ENCODE data around the gene MACF1.

DNA sequence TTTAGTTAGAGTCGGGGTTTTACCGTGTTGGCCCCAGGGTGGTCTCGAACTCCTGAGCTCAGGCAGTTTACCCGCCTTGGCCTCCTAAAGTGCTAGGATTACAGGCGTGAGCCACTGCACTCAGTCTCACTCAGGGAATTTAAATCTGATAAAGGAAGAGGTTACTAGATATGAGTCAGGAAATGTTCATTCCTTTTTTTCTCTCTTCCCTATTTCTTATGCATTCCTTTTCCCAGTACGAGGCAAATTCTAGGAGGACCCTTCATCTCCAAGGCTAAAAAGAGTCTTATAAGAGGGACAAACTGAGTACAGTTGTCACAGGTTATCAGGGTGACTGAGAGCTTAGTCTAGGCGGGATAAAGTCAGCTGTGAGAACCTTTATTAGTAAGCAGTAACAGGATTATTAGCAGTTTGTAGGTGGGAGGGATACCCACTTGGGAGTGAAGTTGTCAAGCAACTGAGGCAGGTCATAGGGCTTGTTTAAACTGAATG lies 9.1 kb downstream of the MACF1 start:
- TF ChIP-seq POLR2A (IDR thresholded peaks at IDR 0.05): no peak
- TF ChIP-seq CTCF (IDR thresholded peaks at IDR 0.05): no peak
- TF ChIP-seq EP300 (IDR thresholded peaks at IDR 0.05): no peak
